Karpas-422 (cell line): Measurements from ENCODE around the gene PHC2. TPM values are rescaled to one million over a fixed set of nuclear protein-coding genes. Genes with fewer than 3 reads are reported as not detected.
A peak's percentile ranks its signal among the peaks of the same experiment; 100 is the strongest.

Source experiments
- DNase-seq: peaks from one replicate; pipeline ENCODE4 v3.0.0-alpha.2; 2015
- H2AFZ ChIP-seq: fragments of 200-600 bp; sonication (generic); 2 replicates; pipeline ENCODE4 v1.6.1; 2014; ENCODE audit warnings: antibody characterized with exemption, low read length, mixed read lengths
- H3K27ac ChIP-seq: fragments of 200-600 bp; sonication (generic); 2 replicates; pipeline ENCODE4 v1.5.1; 2014; ENCODE audit warnings: mild to moderate bottlenecking, low read length, moderate library complexity
- H3K27me3 ChIP-seq: fragments of 200-600 bp; sonication (generic); 2 replicates; pipeline ENCODE4 v1.6.1; 2014; ENCODE audit warnings: low read length, mixed read lengths
- H3K36me3 ChIP-seq: fragments of 200-600 bp; sonication (generic); 2 replicates; pipeline ENCODE4 v1.6.1; 2014; ENCODE audit warnings: low read length, mixed read lengths; ENCODE audit not compliant: insufficient read depth
- H3K4me1 ChIP-seq: fragments of 200-600 bp; sonication (generic); 2 replicates; pipeline ENCODE4 v1.6.1; 2014; ENCODE audit warnings: mild to moderate bottlenecking, low read length, mixed read lengths
- H3K4me2 ChIP-seq: fragments of 200-600 bp; sonication (generic); 2 replicates; pipeline ENCODE4 v1.6.1; 2014; ENCODE audit warnings: low read length, low read depth, mild to moderate bottlenecking; ENCODE audit not compliant: poor library complexity, severe bottlenecking
- H3K4me3 ChIP-seq: fragments of 200-600 bp; sonication (generic); 2 replicates; pipeline ENCODE4 v1.5.1; 2014; ENCODE audit warnings: mild to moderate bottlenecking, antibody characterized with exemption, low read length, mixed read lengths
- H3K79me2 ChIP-seq: fragments of 200-600 bp; sonication (generic); 2 replicates; pipeline ENCODE4 v1.6.1; 2014; ENCODE audit warnings: mild to moderate bottlenecking, low read length, mixed read lengths
- H3K9ac ChIP-seq: fragments of 200-600 bp; sonication (generic); 2 replicates; pipeline ENCODE4 v1.6.0; 2014; ENCODE audit warnings: low read length
- H3K9me2 ChIP-seq: fragments of 200-600 bp; sonication (generic), shearing (Covaris generic); replicated peaks from 2 replicates; pipeline ENCODE4 v1.6.0; 2014; ENCODE audit warnings: mild to moderate bottlenecking, low read length, moderate library complexity; ENCODE audit not compliant: insufficient read depth
- H3K9me3 ChIP-seq: fragments of 300-700, 200-600 bp; sonication (generic); 2 replicates; pipeline ENCODE4 v1.6.1; 2014; ENCODE audit warnings: low read length, mixed read lengths
- H4K20me1 ChIP-seq: fragments of 200-600 bp; sonication (generic); 2 replicates; pipeline ENCODE4 v1.6.1; 2014; ENCODE audit warnings: mild to moderate bottlenecking, antibody characterized with exemption, low read length, low read depth; ENCODE audit not compliant: insufficient read depth
- total RNA-seq: library from RNA; depleted of rRNA; stranded (reverse); fragments of >200 nt; shearing (Covaris generic); gene quantifications from 2 replicates; pipeline ENCODE4 v1.2.3, GENCODE V29; 2014; ENCODE audit warnings: low replicate concordance

Gene PHC2
- total RNA-seq, 1 experiment from 2014 or later: 54.3 TPM

DNA sequence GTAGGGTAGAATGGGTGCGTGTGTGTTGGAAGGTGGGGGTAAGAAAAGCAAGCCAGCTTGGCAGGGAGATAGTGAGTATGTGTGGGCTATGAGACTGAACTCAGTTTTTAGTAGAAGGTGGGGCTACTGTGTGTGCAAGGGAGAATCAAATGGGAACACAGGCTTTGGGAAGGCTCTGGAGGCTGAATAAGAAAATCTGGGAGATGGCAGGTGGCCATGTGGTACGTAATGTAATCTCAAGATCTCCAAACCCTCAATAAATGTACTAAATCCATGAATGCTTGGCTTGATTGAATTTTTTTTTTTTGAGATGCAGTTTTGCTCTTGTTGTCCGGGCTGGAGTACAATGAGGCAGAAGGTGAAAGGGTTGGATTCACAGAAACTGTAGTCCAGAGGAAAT is 38.1 kb upstream of the PHC2 start:
- H3K9me3 ChIP-seq: no peaks in the 10 kb centered on the region
- no peak overlapping the region for H3K4me2 ChIP-seq

DNA sequence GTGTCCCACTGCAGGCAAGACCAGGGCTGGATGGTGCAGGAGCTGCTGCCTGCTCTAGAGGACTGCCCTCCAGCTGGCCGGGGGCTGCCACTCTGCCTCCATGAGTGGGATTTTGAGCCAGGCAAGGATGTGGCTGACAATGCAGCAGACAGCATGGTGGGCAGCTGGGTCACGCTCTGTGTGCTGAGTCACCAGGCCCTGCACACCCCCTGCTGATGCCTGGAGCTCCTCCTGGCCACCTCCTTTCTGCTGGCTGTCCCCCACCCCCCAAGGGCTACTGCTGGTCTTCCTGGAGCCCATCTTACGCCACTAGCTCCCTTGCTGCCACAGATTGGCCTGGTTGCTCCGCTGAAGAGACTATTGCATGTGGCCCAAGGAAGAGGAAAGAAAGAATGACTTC is 37.6 kb upstream of the PHC2 start:
- Histone ChIP-seq H3K27me3 (no peaks in the 10 kb centered on the region), H4K20me1 (no peaks in the 10 kb centered on the region), H3K27ac (no peak overlapping the region), H3K4me3 (no peak overlapping the region), H3K79me2 (peaks cover 10% of the 10 kb centered on the region), H3K4me1 (peaks cover 42% of the 10 kb centered on the region), H3K4me2 (no peak overlapping the region), H2AFZ (no peak overlapping the region), H3K9me3 (no peaks in the 10 kb centered on the region), H3K9me2 (no peaks in the 10 kb centered on the region), H3K36me3 (no peaks in the 10 kb centered on the region), H3K9ac (no peak overlapping the region)
- DNase-seq: no peak

More for the DNA sequence above, 38.1 kb upstream of the PHC2 start:
- H3K9me2 ChIP-seq: no peaks in the 10 kb centered on the region
- H3K4me1 ChIP-seq: peaks cover 44% of the 10 kb centered on the region
- no peak for DNase-seq
- no peaks in the 10 kb centered on the region for H4K20me1 ChIP-seq
- H3K4me3 ChIP-seq: no peak overlapping the region
- H3K9ac ChIP-seq: no peak overlapping the region
- peaks cover 14% of the 10 kb centered on the region for H3K79me2 ChIP-seq
- no peaks in the 10 kb centered on the region for H3K36me3 ChIP-seq
- H3K27me3 ChIP-seq: no peaks in the 10 kb centered on the region
- no peak overlapping the region for H3K27ac ChIP-seq
- H2AFZ ChIP-seq: no peak overlapping the region

DNA sequence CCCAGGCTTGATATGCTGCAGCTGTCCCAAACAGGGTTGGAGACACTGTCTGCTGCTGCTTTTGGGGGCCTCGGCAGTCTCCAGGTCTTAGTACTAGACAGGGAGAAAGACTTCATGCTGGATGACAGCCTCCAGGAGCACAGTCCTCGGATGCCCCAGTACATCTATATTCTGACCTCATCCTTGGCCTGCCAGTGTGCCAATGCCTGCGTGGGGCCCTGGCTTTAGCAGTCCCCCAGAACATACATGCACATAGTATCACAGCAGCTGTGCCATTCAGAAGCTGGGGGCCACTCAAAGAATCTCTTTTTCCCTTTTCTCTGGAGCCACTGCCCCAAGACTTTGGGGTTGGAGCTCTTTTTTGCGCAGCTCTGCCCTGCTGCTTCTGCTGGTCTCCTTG is 37.1 kb upstream of the PHC2 start:
- H3K27ac ChIP-seq: no peak overlapping the region
- no peak for DNase-seq

DNA sequence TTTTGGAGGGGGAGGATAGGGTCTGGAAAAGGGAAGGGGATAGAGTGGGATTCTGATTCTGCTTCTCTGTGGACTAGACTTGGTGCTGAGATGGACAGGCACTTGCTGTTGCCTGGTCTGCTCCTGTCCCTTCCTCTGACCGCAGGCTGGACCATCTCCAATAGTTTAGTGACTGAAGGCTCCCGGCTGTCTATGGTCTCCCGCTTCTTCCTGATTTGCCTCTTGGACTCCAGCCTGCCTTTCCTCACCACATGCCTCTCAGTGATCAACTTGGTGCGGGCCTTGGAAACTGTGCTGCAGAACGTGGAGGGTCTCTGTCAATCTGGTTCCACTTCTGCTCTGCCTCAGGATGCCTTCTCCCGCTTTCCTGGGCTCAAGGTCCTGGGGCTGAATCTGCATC is 35.3 kb upstream of the PHC2 start:
- Histone ChIP-seq H2AFZ (no peak overlapping the region), H3K9me3 (no peaks in the 10 kb centered on the region), H3K27ac (no peak overlapping the region), H3K9ac (no peak overlapping the region), H3K4me3 (no peak overlapping the region), H3K79me2 (no peaks in the 10 kb centered on the region), H3K27me3 (no peaks in the 10 kb centered on the region), H4K20me1 (no peaks in the 10 kb centered on the region), H3K36me3 (no peaks in the 10 kb centered on the region), H3K9me2 (no peaks in the 10 kb centered on the region), H3K4me2 (no peak overlapping the region), H3K4me1 (peaks cover 44% of the 10 kb centered on the region)
- no peak for DNase-seq

More for the DNA sequence above, 37.1 kb upstream of the PHC2 start:
- Histone ChIP-seq H2AFZ (no peak overlapping the region), H4K20me1 (no peaks in the 10 kb centered on the region), H3K9ac (no peak overlapping the region), H3K27me3 (no peaks in the 10 kb centered on the region), H3K9me3 (no peaks in the 10 kb centered on the region), H3K4me3 (no peak overlapping the region), H3K4me2 (no peak overlapping the region), H3K9me2 (no peaks in the 10 kb centered on the region), H3K79me2 (peaks cover 4% of the 10 kb centered on the region), H3K4me1 (peaks cover 37% of the 10 kb centered on the region), H3K36me3 (no peaks in the 10 kb centered on the region)

DNA sequence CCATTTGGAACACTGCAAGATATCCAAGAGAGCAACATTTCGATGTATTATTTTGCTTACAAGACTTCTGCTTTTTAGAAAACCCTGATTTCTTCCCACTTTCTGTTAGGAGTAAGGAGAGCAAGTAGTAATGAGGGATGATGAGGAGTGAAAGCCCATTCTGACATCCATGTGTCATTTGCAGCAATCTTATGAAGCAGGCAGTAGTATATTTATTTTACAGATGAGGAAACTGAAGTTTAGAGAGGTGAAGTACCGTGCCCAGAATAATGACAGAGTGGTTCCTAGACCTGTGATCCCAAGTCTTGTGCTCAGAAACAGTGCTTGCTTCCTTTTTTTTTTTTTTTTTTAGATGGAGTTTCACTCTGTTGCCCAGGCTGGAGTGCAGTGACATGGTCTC is 34.4 kb upstream of the PHC2 start:
- no peak overlapping the region for H3K9ac ChIP-seq
- no peaks in the 10 kb centered on the region for H4K20me1 ChIP-seq
- no peaks in the 10 kb centered on the region for H3K36me3 ChIP-seq
- no peaks in the 10 kb centered on the region for H3K9me3 ChIP-seq
- H3K4me1 ChIP-seq: peaks cover 45% of the 10 kb centered on the region
- no peak overlapping the region for H3K4me3 ChIP-seq
- H3K79me2 ChIP-seq: no peaks in the 10 kb centered on the region
- no peak overlapping the region for H3K4me2 ChIP-seq
- no peak overlapping the region for H3K27ac ChIP-seq
- H3K9me2 ChIP-seq: no peaks in the 10 kb centered on the region
- H2AFZ ChIP-seq: no peak overlapping the region
- no peaks in the 10 kb centered on the region for H3K27me3 ChIP-seq
- no peak for DNase-seq

DNA sequence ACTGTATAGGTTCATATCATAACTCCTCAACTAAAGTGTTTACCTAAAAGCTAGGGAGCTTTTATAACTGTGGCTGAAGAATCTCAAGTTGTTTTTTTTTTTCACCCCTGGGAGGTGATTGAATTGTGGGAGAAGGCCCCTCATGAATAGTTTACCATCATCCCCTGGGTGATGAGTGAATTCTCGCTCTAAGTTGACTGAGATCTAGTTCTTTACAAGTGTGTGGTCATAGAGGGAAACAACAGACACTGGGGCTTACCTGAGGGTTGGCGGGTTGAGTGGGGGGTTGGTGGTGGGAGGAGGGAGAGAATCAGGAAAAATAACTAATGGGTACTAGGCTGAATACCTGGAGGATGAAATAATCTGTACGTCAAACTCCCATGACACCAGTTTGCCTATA is 33.7 kb upstream of the PHC2 start:
- no peak for DNase-seq
- H3K36me3 ChIP-seq: no peaks in the 10 kb centered on the region
- no peak overlapping the region for H2AFZ ChIP-seq
- H4K20me1 ChIP-seq: no peaks in the 10 kb centered on the region
- H3K79me2 ChIP-seq: no peaks in the 10 kb centered on the region
- H3K4me2 ChIP-seq: no peak overlapping the region
- H3K9ac ChIP-seq: no peak overlapping the region
- H3K4me3 ChIP-seq: no peak overlapping the region
- peaks cover 45% of the 10 kb centered on the region for H3K4me1 ChIP-seq
- no peaks in the 10 kb centered on the region for H3K9me3 ChIP-seq
- H3K27ac ChIP-seq: no peak overlapping the region
- no peaks in the 10 kb centered on the region for H3K27me3 ChIP-seq
- no peaks in the 10 kb centered on the region for H3K9me2 ChIP-seq

DNA sequence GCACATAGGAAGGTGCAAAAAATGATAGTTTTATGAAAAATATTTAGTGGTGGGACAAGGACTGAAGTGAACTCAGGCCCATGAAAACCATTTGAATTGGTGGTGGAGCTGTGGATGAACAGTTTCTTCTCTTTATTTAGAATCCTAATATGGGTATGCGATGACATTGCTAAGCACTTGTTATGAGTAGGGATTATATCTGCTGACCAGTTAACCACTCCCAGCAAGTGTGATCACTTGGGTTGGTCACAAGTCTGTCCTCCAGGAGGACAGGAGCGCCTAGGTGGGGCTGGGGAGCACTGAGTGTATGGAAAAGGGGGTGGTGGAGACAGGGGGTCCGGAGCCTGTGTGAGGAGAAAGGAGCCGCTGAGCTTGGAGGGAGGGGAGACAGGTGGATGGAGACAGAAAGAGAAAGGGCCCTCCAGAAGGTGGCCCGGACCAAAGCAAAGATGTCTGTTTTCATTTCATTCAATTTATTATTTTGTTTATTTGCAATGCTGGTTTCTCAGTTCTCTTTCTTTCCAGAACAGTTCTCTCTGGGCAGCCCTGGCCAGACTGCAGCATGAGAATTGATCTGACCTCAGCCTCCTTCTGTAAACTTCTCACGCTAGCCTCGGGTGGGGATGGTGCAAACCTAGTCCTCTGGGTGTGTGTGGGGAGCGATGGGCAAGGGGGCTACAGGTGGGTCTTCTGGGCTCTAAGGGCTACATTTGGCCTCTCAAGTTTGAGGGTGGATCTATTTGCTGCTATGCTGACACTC is 31.7 kb upstream of the PHC2 start:
- no peak overlapping the region for H3K9ac ChIP-seq
- peaks cover 46% of the 10 kb centered on the region for H3K4me1 ChIP-seq
- H4K20me1 ChIP-seq: no peaks in the 10 kb centered on the region
- H3K27me3 ChIP-seq: no peaks in the 10 kb centered on the region
- no peak overlapping the region for H3K4me2 ChIP-seq
- DNase-seq: no peak
- no peak overlapping the region for H2AFZ ChIP-seq
- no peaks in the 10 kb centered on the region for H3K79me2 ChIP-seq
- H3K9me3 ChIP-seq: no peaks in the 10 kb centered on the region
- no peak overlapping the region for H3K4me3 ChIP-seq
- no peak overlapping the region for H3K27ac ChIP-seq
- H3K9me2 ChIP-seq: no peaks in the 10 kb centered on the region
- H3K36me3 ChIP-seq: no peaks in the 10 kb centered on the region

DNA sequence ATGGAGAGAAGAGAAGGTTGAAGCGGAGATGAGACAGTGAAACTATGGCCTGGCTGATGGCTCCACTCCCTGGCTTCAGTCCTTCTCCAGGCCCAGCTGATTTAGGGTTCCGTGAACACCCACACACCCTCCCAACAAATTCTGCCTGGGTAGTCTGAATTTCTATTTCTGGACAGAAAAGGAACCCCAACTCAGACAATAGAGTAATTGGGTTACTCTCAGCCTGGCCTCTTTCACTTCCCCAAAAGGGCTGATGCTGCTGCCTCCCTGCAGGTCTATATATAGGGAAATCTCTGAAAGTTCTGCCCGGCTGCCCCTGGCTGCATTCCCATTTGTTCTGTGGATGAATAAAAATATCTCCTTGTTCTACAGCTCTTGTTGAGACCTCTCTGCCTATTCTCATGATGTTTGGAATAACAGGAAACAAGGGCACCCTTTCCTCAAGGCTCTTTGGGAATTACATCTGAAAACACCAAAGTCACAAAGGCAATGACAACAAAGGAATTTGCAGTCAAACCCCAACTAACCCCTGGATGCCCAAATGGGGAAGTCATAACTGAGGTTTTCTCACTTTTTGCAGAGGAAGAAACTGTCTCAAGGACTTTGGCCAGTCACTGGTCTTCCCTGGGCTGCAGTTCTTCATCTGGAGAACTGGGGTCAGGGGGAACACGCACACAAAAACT is 30.2 kb upstream of the PHC2 start:
- peak; percentile 88 for DNase-seq
- no peaks in the 10 kb centered on the region for H3K9me3 ChIP-seq
- H2AFZ ChIP-seq: no peak overlapping the region
- no peaks in the 10 kb centered on the region for H3K9me2 ChIP-seq
- H3K4me2 ChIP-seq: peak overlapping the region; percentile 77
- H3K9ac ChIP-seq: peak overlapping the region; percentile 62
- H4K20me1 ChIP-seq: no peaks in the 10 kb centered on the region
- H3K4me1 ChIP-seq: peaks cover 46% of the 10 kb centered on the region
- peak overlapping the region; percentile 58 for H3K4me3 ChIP-seq
- H3K36me3 ChIP-seq: no peaks in the 10 kb centered on the region
- H3K27me3 ChIP-seq: no peaks in the 10 kb centered on the region
- no peaks in the 10 kb centered on the region for H3K79me2 ChIP-seq
- H3K27ac ChIP-seq: peak overlapping the region; percentile 81
